ENCODE data around the gene GINS3. TPM values are rescaled to one million over a fixed set of nuclear protein-coding genes. Genes with fewer than 3 reads are reported as not detected.

The GINS3 gene
- total RNA-seq, 1 experiment from 2014 or later, result 16.4 TPM

- no peaks in the 10 kb centered on the region for H3K23me2 ChIP-seq (ENCODE audit: insufficient read length, low read depth, low read length, poor library complexity, severe bottlenecking)
- no peak overlapping the region for H2AK5ac ChIP-seq (ENCODE audit: insufficient read length, low read length)
- Mint-ChIP-seq H3K4me1 (no peaks in the 10 kb centered on the region), H3K36me3 (ENCODE audit: insufficient read depth in 1 of 3, low read depth in 3 of 3) (peaks cover 0 to 6% (median 3%) of the 10 kb centered on the region in 3 experiments; a peak in 4 of 7 replicates), H3K27me3 (ENCODE audit: low read depth) (no peaks in the 10 kb centered on the region; the same call in 1 of the 2 replicates), H3K4me3 (no peak overlapping the region), H3K9me3 (no peaks in the 10 kb centered on the region), H3K27ac (no peak overlapping the region)
- no peak overlapping the region for H2BK120ac ChIP-seq (ENCODE audit: low read depth, low read length, poor library complexity, severe bottlenecking)
- no peak overlapping the region for H3K27ac ChIP-seq (ENCODE audit: insufficient read length, low read depth, low read length)
- no peak overlapping the region for H3T11ph ChIP-seq (ENCODE audit: low read length)
- no peaks in the 10 kb centered on the region for H3K4me1 ChIP-seq (ENCODE audit: insufficient read depth, low read length)
- H3K23ac ChIP-seq (ENCODE audit: insufficient read length, low read depth, low read length), result no peak overlapping the region
- no peak overlapping the region for H4K91ac ChIP-seq (ENCODE audit: insufficient read length, low read depth, low read length)
- no peak overlapping the region for H3K18ac ChIP-seq (ENCODE audit: insufficient read length, low read depth, low read length)
- no peaks in the 10 kb centered on the region for H3K79me1 ChIP-seq (ENCODE audit: insufficient read depth, low read depth, low read length, poor library complexity, severe bottlenecking)
- no peak overlapping the region for H2BK20ac ChIP-seq (ENCODE audit: low read depth, low read length, poor library complexity, severe bottlenecking)
- H3K4me2 ChIP-seq (ENCODE audit: insufficient read depth, insufficient read length, low read length), result no peak overlapping the region
- DNase-seq, result no peak
- no peaks in the 10 kb centered on the region for H4K20me1 ChIP-seq (ENCODE audit: control insufficient read depth, insufficient read depth, insufficient read length)
- H3K9ac ChIP-seq (ENCODE audit: extremely low read depth, insufficient read length, low read length), result no peak overlapping the region
- no peak overlapping the region for H3K56ac ChIP-seq (ENCODE audit: insufficient read length, low read depth, low read length)
- no peak for TF ChIP-seq CTCF (conservative IDR thresholded peaks at IDR 0.05)
- H3K79me2 ChIP-seq (ENCODE audit: insufficient read depth, low read length), result no peaks in the 10 kb centered on the region
- no peak overlapping the region for H3K14ac ChIP-seq (ENCODE audit: insufficient read depth, low read length)
- no peak overlapping the region for H2AFZ ChIP-seq (ENCODE audit: low read length)
- H2BK12ac ChIP-seq (ENCODE audit: insufficient read length, low read depth, low read length), result no peak overlapping the region
- no peak overlapping the region for H3K4ac ChIP-seq (ENCODE audit: low read depth, low read length)
- no peak overlapping the region for H4K8ac ChIP-seq (replicated peaks; ENCODE audit: insufficient read length, low read depth, low read length)
- no peak overlapping the region for H4K5ac ChIP-seq (ENCODE audit: insufficient read length, low read depth, low read length)
- no peaks in the 10 kb centered on the region for H3K9me3 ChIP-seq (ENCODE audit: control insufficient read depth, low read depth, low read length)
- no peaks in the 10 kb centered on the region for H3K27me3 ChIP-seq (ENCODE audit: insufficient read depth, low read length)
- H2BK15ac ChIP-seq (ENCODE audit: low read depth, low read length), result no peak overlapping the region
- no CpG with 5 or more reads among the region's 6 CpGs for WGBS (ENCODE audit: extremely low coverage, insufficient read length, low lambda C conversion rate)
- H2BK5ac ChIP-seq (ENCODE audit: insufficient read length, low read length), result no peak overlapping the region
These were observed 17.2 kb downstream of the GINS3 start for GRCh38 chr16:58409316-58409973.
